ENCODE data around the gene NCOA1.
A peak's percentile ranks its signal among the peaks of the same experiment; 100 is the strongest.
"Not testable (repeated sequence)": the region's sequence is repeated elsewhere in the genome, so short reads cannot be mapped to it uniquely, and the experiment has no call there.

The NCOA1 gene

GRCh38 chr2:24791452-24791851, 300.4 kb downstream of the NCOA1 start:
- no peak for DNase-seq (ENCODE audit: low spot score)
- in situ Hi-C loops (cut with MboI; ENCODE audit: low sequenced_read_pairs, unreplicated experiment) = no loop called here
- TF ChIP-seq CTCF (IDR thresholded peaks at IDR 0.05; ENCODE audit: borderline replicate concordance, control extremely low read depth, extremely low read depth, insufficient read depth, missing control alignments) = no peak

DNA sequence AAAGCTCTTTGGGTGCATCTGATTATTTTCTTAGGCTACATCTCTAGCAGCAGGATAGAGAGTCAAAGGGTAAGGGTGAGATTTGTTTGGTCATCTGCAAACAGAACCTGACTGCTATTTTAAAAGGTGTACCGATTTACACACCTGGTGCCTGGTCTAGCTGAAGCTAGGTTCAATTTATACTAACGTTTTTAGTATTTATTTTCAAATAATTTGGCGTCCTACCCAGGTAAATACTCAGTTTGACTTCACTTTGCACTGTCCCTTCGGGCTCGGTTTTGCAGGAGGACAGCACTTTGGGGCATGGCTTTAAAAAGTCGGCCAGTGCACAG, 301.5 kb downstream of the NCOA1 start:
- DNase-seq (ENCODE audit: low spot score) = no peak
- in situ Hi-C loops (cut with MboI; ENCODE audit: low sequenced_read_pairs, unreplicated experiment) = no loop called here
- no peak for TF ChIP-seq CTCF (IDR thresholded peaks at IDR 0.05; ENCODE audit: borderline replicate concordance, control extremely low read depth, extremely low read depth, insufficient read depth, missing control alignments)

GRCh38 chr2:24792874-24793760, 302.1 kb downstream of the NCOA1 start, which contains the start of the genes CENPO and PTRHD1:
CENPO (plus strand) TSS chr2:24793425; CDS start chr2:24793920, 495 bp downstream.
PTRHD1 (minus strand) TSS chr2:24793391; CDS start chr2:24793377, 14 bp downstream.
- in situ Hi-C loops (cut with MboI; ENCODE audit: low sequenced_read_pairs, unreplicated experiment) = no loop called here

DNA sequence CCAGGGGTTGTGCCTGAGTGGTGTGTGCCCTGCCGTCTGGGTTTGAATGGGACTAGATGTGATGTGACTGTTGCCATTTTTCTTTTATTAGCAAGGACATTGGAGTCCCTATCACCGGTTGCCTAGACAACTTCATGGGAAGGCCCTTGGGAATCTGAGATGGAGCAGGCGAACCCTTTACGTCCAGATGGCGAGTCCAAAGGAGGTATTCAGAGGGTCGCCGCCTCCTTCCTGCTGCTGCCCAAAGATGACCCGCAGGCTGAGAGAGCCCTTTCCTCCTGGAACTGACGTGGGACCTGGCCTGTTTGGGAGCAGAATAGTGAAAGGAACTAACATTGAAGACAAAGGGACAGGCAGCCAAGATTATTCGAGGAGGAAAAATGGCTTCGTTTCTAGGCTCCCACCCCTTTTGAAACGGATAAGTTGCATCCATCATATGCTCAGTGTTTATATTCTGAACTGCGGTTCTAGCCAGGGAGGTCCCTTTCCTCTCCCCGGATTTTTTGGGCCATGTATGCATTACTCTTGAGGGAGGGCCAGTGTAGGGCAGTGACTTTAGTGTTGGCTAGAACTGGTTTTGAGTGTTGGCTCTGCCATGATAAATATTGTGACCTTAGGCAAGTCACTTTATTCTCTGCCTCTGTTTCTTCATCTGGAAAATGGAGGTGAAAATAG, 302.8 kb downstream of the NCOA1 start:
- no peak for TF ChIP-seq CTCF (IDR thresholded peaks at IDR 0.05; ENCODE audit: borderline replicate concordance, control extremely low read depth, extremely low read depth, insufficient read depth, missing control alignments)
- in situ Hi-C loops (cut with MboI; ENCODE audit: low sequenced_read_pairs, unreplicated experiment) = no loop called here
- DNase-seq (ENCODE audit: low spot score) = peak; percentile 28

More at GRCh38 chr2:24792874-24793760, 302.1 kb downstream of the NCOA1 start, which contains the start of the genes CENPO and PTRHD1:
- TF ChIP-seq CTCF (IDR thresholded peaks at IDR 0.05; ENCODE audit: borderline replicate concordance, control extremely low read depth, extremely low read depth, insufficient read depth, missing control alignments) = peak; percentile 37
- peak; percentile 96 for DNase-seq (ENCODE audit: low spot score)

GRCh38 chr2:24797644-24798043, 306.6 kb downstream of the NCOA1 start:
- in situ Hi-C loops (cut with MboI; ENCODE audit: low sequenced_read_pairs, unreplicated experiment) = no loop called here

GRCh38 chr2:24800487-24800886, 309.4 kb downstream of the NCOA1 start:
- DNase-seq (ENCODE audit: low spot score); in situ Hi-C loops (cut with MboI; ENCODE audit: low sequenced_read_pairs, unreplicated experiment): not testable (repeated sequence)

More at GRCh38 chr2:24797644-24798043, 306.6 kb downstream of the NCOA1 start:
- TF ChIP-seq CTCF (IDR thresholded peaks at IDR 0.05; ENCODE audit: borderline replicate concordance, control extremely low read depth, extremely low read depth, insufficient read depth, missing control alignments) = no peak
- DNase-seq (ENCODE audit: low spot score) = no peak

DNA sequence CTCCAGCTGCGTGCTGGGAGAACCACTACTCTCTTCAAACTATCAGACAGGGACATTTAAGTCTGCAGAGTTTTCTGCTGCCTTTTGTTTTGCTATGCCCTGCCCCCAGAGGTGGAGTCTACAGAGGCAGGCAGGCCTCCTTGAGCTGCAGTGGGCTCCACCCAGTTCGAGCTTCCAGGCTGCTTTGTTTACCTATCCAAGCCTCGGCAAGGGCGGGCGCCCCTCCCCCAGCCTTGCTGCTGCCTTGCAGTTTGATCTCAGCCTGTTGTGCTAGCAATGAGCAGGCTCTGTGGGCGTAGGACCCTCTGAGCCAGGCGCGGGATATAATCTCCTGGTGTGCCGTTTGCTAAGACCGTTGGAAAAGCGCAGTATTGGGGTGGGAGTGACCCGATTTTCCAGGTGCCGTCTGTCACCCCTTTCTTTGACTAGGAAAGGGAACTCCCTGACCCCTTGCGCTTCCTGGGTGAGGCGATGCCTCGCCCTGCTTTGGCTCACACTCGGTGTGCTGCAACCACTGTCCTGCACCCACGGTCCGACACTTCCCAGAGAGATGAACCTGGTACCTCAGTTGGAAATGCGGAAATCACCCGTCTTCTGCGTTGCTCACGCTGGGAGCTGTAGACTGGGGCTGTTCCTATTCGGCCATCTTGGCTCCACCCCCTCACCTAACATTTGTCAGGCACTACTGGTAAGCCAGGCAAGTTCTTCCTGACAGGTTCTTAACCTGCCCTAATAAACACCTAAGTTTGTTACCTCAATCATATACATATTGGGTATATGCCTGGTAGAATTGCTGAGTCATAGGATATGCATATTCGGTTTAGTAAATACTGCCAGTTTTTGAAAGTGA, 315.0 kb downstream of the NCOA1 start:
- in situ Hi-C loops (cut with MboI; ENCODE audit: low sequenced_read_pairs, unreplicated experiment); DNase-seq (ENCODE audit: low spot score): not testable (repeated sequence)

Measured in GM13976 (cell line).